DMS53 treated with DMSO at 0.1 percent for 48 hours (cell line): ENCODE measurements around the gene EFCAB7.
A peak's percentile ranks its signal among the peaks of the same experiment; 100 is the strongest.

ENCODE experiments used
- DNase-seq: peaks from one replicate; lab custom pipeline; 2025; ENCODE audit not compliant: unreplicated experiment; lab: John Stamatoyannopoulos, UW

Gene EFCAB7

DNA sequence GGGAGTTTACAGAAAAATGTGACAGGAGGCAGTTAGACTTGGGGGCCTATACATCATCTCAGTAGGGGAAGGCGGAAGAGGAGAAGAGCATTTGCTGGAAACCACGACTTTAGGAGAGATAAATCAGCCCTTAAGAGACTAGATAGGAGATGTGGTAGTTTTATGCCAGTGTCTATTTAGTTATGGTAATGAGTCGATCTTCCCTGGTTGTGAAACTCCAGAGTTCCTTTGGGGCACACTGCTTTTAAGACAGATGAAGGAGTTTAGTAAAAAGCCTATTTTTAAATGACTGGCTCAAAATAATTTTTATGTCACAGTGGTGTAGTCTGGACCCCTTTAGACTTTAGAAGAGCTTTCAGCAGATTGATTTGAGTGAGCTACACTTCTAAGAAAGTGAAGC is 77.7 kb downstream of the EFCAB7 start:
- no peak for DNase-seq

DNA sequence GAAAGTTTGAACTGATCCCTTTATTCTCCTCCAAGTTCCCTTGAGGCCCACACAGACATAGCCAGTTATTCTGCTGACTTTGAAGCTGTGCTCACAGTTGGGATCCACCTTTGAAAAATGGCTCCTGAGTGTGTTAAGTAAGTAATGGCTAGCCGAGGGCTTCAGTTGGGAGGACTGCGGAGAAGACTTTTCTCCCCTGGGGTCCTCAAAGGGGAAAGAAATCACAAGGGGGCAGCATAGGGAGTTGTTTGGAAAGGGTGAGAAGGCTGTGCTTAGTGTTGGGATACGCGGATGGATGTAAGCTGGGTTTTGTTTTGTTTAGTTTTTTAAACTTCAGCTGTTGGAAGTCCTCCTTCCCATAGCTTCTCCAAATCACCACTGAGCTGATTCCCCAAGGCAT is 78.1 kb downstream of the EFCAB7 start:
- DNase-seq, result no peak

DNA sequence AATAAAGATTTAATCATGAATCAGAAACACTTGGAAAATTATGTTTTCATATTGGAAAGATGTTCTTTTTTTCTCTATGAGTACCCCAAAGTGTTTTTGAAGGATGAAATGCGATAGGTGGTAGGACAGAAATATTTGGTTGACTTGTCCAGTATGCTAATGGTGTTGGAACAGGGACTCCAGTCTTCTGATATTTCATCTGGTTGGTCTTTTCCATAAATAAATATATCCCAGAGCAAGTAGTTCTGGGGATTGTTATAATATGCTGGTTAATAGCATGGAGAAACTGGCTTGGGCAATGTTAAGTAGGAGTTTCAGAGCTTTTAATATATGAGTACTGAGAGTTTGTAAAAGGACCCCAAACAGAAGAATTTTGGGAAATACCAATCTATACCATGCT is 78.6 kb downstream of the EFCAB7 start:
- no peak for DNase-seq

DNA sequence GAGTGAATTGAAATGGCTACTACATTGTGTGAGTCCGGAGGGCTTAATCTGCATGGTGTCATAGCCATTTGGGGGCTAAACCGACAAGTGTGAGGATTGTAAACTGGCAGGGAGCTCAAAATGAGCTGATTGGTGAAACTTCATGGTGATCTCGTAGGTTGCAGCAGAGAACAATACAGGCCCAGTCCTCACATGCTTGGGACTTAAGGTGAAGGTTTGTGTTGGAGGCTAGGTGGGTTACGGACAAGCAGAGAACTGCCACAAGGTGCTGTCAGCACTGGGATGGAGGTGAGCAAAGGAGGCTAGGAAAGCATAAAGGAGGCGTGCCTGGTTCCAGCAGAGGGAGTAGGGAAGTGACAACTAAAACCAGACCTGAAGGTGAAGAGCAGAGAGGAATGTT is 79.3 kb downstream of the EFCAB7 start:
- DNase-seq, result no peak

DNA sequence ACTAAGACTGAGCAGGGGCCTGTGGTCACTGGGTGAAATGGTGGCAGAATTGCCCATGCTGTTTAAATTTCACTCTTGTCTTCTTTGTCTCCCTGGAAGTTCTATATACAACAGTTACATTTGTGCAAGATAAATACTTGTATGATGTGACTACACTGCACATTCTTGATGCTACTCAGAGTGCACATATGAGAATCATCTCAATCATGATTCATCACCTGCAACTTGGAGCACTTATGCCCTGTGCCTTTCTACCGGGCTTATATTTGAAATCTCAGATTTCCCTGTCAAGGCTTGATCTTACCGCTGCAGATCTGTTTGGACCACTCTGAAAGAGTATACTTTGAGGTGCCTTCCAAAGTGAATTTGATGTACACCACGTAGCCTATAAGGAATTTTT is 80.5 kb downstream of the EFCAB7 start:
- no peak for DNase-seq

DNA sequence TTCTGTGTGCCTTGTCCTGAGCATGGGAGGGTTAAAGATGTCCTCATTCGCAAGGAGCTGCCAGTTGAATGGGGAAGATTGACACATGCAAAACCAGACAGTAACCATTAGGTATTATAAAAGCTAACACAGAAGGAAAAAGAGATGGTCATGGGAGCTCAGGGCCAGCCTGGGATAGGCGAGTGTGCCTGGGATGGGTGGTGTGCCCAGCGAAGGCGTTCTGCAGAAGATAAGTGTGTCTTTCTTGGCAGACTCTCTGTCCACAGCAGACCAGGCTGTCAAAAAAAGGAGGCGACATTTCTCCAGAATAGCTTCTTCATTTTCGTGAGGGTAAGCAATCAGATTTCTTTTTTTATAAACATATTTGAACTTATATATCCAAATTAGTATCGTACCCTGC is 84.0 kb downstream of the EFCAB7 start:
- DNase-seq, result no peak

DNA sequence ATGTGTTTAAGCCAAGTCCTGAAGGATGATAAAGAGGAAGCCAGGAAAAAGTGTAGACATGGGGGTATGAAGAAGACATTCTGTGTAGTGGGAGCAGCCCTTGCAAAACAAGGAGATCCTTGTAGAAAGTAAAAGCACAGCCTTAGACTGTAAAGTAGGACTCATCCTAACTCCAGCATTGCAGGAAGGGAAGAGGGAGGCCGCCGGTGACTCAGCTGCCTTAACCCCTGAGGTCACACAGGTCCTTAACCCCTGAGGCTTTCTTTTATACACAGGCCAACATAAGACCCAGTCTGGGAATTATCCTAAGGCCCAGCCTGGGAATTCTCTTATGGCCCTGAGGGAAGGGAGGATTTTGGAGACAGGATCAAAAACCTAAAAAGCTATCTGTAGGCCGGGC is 87.9 kb downstream of the EFCAB7 start:
- DNase-seq, result no peak

DNA sequence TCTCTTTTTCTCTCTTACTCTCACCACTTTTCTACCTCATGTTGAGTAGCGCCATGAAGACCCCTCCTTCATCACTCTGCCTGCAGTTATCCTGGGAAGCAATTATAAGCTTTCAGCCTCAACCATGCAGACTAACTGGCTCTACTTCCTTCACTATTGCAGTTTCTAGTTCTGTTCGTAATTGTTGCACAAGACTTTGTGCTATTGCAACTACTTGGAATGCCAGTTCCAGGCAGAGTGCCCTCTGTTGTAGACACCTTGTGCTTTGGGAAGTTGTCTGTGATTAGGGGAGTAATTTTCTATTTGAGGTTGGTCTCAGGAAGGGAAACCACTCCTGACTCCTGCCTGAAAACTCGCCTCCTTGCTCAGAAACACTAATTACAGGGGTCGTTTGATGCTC is 89.2 kb downstream of the EFCAB7 start:
- no peak for DNase-seq

DNA sequence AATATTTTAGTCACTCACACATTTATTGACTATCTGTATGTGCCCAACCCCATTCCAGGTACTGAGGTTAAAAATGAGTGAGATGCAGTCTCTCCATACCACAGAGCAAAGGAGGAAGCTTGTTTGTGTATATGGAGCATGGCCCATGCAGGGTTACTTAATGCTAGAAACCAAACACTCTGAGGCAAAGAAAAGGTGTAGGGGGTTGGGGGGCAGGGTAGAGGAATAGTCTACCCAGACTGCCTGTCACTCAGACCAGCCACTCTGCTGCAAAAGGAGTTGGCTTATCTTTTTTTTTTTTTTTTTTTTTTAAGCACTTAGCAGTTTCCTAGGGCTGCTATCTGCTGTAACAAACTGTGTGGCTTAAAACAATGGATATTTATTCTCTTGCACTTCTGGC is 89.6 kb downstream of the EFCAB7 start:
- no peak for DNase-seq

DNA sequence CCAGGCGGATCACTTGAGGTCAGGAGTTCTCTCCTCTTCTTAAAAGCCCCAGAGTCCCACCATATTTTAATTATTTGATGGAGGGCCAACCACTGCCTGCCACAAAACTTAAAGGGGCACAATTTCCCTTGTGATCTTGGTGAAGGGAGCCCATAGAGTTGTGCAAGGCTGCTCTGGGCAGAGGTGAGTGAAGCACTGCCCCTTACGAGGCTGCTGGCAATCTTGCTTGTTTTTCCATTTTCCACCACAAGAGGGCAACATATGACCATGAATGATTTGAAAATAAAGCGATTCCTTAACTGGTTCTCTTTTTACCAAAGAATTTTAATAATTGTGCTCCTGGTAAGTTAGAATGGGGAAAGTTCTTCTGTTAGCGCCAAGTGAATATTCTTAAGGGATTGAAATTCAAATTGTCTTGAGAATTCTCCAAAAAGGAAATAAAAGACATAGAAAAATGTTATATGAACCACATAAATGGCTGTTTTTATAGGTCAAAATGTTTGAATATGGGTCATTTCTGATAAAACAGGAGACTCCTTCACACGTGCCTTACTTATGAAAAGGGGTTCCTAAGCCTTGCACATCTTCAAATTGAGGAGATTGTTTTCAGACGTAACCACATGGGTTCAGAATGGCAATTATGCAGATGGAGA is 92.6 kb downstream of the EFCAB7 start:
- peak; percentile 74 for DNase-seq

DNA sequence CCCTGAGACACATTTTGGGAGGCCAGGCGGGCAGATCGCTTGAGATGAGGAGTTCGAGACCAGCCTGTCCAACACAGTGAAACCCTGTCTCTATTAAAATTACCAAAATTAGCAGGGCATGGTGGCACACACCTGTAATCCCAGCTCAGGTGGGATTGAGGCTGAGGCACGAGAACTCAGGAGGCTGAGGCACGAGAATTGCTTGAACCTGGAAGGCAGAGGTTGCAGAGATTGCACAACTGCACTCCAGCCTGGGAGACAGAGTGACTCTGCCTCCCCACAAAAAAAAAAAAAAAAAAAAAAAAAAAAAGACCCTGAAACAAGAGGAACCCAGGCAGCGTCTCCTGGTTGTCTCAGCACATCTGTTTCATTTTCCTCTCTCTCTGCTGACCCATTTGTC is 94.1 kb downstream of the EFCAB7 start:
- DNase-seq, result no peak

DNA sequence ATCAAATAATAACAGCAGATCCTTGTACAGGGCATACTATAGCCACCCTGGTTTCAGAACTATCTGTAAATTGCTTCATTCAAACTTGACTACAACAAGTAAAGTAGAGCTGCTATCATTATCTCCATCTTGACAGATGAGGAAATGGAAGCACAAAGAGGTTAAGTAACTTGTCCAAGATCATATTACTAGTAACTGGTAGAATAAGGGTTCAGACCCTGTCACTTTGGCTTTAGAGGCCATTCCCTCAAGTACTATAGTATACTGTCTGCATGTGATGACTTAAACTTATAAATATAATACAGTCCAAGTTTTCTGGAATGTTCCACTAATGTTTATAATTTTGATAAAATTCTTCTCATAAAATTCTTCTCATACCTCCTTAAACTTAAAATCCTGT is 94.7 kb downstream of the EFCAB7 start:
- DNase-seq, result no peak

DNA sequence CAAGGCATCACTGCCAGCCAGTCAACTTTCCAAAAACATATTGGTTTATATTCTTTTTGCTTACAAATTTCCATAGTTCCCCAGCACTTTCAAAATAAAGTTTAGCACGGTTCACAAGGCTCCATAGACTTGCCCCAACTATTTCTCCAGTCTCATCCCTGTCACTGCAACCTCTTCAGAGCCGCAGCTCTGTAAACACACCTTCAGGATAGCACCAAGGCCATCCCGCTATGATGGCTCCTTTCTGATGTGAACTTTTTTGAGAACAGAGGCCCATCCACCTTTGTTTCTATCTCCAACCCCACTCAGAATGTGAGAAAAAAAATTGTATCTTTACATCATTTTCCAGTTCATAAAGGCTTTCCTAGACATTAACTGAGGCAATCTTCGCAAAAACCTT is 96.2 kb downstream of the EFCAB7 start:
- no peak for DNase-seq

DNA sequence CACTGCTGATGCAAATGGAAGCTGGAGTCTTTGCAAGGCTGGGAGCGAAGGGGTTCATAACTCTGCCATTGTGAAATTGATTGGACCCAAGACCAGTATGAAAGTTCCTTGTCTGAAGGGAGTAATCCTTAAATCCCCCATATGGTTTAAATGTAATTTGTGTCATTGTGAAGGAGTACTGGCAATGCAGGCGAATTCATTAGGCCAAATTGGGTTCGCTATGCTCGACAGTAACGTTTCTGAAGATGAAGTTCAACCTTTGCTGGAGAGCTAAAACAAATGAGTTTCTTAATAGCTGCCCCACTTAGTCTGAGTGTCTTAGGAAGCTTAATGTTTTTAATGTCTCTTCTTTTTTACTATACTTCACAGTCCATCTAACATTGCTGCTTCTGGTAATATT is 97.3 kb downstream of the EFCAB7 start:
- no peak for DNase-seq

DNA sequence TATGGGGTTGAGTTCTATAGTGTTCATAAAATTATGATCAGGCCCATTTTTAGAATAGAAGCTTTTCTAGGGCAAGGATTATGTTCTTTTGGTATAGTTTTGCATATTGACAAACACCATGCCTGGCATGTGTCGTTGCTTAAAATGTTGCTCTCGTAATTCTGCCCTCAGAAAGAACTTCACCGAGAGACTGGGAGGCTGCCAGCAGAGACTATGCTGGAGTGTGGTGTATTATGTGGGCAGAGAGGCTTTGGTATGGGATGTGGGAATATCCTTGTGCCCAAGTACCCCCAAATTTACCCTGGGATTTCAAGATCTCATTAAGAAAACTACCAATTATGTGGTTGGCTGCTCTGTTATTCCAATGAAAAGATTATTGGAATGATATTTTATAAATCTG is 97.8 kb downstream of the EFCAB7 start:
- DNase-seq, result no peak

DNA sequence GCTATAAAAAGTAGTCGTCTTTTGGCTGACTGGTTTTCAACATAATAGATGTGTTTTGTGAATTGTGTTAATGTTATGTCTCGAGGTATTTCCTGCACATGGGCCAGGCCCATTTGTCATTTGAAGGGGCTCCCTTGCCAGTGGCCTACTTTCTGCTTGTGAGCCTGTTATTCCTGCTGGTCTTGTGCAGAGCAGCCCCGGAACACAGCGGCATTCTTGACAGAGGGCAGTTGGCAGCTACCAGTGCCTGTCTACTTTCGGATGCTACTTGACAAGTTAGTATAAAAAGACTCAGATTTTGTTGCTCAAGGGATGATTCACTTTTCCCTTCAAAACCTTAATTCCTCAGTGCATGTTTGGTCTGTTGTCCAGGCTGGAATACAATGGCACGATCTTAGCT is 98.4 kb downstream of the EFCAB7 start:
- no peak for DNase-seq
